ENCODE measurements around the gene ATP8B3. TPM values are rescaled to one million over a fixed set of nuclear protein-coding genes. Genes with fewer than 3 reads are reported as not detected.

The ATP8B3 gene
- total RNA-seq, 1 donor from 2014 or later = 0.69 TPM

DNA sequence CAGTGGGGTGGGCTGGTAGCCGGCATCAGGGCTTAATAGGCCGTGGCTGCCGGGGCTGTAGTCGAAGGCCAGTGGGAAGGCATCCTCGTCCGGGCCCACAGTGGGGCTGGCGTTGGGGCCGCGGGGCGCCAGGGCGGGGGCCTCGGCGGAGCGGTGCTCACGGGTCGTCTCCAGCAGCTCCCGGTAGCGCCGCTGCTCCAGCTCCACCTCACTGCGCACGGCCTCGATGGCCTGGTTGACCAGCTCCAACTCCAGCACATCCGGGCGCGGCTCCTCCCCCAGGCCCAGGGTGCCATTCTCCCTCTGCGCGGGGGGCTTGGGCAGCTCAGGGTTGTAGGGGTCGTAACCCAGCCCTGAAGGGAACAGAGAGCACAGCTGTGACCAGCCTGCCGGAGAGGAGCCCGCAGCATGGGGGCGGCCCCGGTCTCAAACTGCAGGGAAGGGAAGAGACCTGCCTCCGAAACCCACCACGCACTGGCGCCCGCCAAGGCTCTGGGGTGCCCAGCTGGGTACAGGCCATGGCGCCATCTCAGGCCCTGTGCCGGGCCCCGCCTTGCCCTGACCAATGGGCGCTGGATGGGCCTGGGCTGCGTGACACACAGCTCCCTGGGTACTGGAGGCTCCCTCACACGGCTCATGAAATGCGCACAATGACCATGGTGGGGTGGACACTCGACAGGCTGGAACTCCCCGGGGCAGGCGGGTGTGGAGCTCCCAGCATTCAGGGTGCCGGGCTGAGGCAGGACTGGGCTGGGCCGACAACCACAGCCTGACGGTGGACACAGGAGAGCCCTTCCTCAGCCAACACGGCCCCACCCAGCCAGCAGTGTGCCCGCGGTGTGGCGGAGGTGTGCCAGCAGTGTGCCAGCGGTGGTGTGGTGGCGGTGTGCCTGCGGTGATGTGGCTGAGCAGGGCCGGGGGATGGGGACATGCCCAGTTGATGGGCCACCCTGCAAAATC, 16.5 kb upstream of the ATP8B3 start:
- H3K9me3 Mint-ChIP-seq (ENCODE audit: unreplicated experiment) = no peaks in the 10 kb centered on the region
- peaks cover 16% of the 10 kb centered on the region for H3K36me3 Mint-ChIP-seq (ENCODE audit: low read depth, unreplicated experiment)
- peaks cover 5% of the 10 kb centered on the region for H3K4me1 Mint-ChIP-seq (ENCODE audit: unreplicated experiment)
- no peak for DNase-seq (ENCODE audit: low spot score)
- H3K27me3 Mint-ChIP-seq (ENCODE audit: unreplicated experiment) = peaks cover 13% of the 10 kb centered on the region
- no peak overlapping the region for H3K27ac Mint-ChIP-seq (ENCODE audit: unreplicated experiment)
- H3K4me3 Mint-ChIP-seq (ENCODE audit: unreplicated experiment) = no peak overlapping the region
- TF ChIP-seq, protein P1, sequence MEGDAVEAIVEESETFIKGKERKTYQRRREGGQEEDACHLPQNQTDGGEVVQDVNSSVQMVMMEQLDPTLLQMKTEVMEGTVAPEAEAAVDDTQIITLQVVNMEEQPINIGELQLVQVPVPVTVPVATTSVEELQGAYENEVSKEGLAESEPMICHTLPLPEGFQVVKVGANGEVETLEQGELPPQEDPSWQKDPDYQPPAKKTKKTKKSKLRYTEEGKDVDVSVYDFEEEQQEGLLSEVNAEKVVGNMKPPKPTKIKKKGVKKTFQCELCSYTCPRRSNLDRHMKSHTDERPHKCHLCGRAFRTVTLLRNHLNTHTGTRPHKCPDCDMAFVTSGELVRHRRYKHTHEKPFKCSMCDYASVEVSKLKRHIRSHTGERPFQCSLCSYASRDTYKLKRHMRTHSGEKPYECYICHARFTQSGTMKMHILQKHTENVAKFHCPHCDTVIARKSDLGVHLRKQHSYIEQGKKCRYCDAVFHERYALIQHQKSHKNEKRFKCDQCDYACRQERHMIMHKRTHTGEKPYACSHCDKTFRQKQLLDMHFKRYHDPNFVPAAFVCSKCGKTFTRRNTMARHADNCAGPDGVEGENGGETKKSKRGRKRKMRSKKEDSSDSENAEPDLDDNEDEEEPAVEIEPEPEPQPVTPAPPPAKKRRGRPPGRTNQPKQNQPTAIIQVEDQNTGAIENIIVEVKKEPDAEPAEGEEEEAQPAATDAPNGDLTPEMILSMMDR (IDR thresholded peaks at IDR 0.05; ENCODE audit: unreplicated experiment) = no peak

DNA sequence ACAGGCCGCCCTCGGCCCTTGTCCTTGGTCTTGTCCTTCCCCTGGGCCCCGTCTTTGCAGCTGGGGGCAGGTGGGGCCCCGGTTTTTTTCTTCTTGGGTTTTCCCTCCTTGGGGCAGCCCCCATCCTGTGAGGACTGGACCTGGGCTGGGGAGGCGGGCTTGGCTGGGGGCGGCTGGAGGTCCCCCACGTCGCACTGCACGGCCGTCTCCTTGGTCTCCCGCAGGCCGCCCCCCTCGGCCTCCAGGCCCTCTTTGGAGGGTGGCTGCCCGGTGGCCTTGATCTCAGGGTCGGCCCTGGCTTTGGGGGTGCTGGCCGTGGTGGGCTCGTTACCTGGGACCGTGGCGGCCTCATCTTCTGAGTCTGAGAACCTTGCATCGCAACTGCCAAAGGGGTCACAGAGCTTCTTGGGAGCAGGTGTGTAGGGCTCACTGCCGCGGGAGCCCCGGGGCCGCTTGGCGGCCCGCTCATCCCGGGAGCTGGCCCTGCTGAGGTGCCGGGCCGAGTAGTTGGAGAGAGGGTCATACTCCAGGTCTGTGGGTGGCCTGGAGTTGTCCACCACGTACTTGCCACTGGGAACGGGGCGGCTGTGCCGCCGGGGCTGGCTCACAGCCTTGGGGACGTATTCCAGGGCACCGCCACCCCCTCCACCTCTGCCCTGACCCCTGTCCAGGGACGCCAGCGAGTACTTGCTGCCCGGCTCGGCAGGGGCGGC, 15.6 kb upstream of the ATP8B3 start:
- no peak for DNase-seq (ENCODE audit: low spot score)
- Mint-ChIP-seq H3K27ac (ENCODE audit: unreplicated experiment) (no peak overlapping the region), H3K4me1 (ENCODE audit: unreplicated experiment) (peaks cover 5% of the 10 kb centered on the region), H3K27me3 (ENCODE audit: unreplicated experiment) (peaks cover 13% of the 10 kb centered on the region), H3K4me3 (ENCODE audit: unreplicated experiment) (no peak overlapping the region), H3K9me3 (ENCODE audit: unreplicated experiment) (no peaks in the 10 kb centered on the region), H3K36me3 (ENCODE audit: low read depth, unreplicated experiment) (peaks cover 16% of the 10 kb centered on the region)
- TF ChIP-seq, protein P1 (IDR thresholded peaks at IDR 0.05; ENCODE audit: unreplicated experiment) = no peak

DNA sequence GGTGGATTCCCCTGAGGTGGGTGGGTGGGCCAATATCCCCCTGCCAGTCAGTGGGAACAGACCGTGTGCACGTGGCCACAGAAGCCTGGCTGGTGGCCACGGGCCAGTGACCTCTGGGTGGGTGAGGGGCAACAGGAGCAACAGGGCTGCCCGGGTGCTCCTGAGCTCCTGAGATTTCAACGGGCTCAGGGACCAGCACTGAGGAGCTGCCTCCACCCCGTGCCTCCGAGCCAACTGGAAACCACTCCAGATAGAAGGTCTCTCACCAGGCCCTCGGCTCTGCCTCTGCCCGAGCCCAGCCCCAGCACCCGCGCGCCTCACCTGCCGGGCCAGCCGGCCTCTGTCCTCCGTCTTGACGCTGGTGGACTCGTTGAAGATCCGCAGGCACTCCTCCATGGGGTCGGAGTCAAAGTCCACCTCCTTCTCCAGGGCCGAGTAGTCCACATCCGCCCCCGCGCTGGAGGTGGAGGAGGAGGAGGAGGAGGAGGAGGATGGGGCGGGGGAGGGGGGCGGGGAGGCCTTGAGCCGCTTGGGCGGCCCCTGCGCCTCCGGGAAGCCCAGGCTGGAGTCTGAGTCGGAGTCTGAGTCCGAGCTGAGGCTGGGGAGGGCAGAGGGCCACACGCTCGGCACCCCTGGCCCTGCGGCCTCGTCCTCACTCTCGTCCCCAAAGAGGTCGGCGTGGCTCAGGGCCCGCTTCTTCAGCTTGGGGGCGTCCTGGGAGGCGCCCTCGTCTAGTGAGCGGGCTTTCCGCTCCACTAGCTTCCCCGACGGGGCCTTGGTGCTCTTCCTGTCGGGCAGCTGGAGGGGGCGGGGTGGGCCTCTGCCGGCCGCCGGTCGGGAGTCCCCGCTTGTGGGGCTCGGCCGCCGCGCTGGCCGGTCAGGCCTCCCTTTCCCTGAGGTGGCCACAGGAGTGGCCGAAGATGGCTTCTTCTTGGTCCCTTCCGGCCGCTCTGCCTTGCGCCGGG, 14.8 kb upstream of the ATP8B3 start:
- Mint-ChIP-seq H3K27me3 (ENCODE audit: unreplicated experiment) (peaks cover 9% of the 10 kb centered on the region), H3K36me3 (ENCODE audit: low read depth, unreplicated experiment) (peaks cover 16% of the 10 kb centered on the region), H3K27ac (ENCODE audit: unreplicated experiment) (no peak overlapping the region), H3K4me3 (ENCODE audit: unreplicated experiment) (no peak overlapping the region), H3K9me3 (ENCODE audit: unreplicated experiment) (no peaks in the 10 kb centered on the region), H3K4me1 (ENCODE audit: unreplicated experiment) (peaks cover 5% of the 10 kb centered on the region)
- peak; percentile 38 for DNase-seq (ENCODE audit: low spot score)
- TF ChIP-seq, protein P1 (IDR thresholded peaks at IDR 0.05; ENCODE audit: unreplicated experiment) = no peak

DNA sequence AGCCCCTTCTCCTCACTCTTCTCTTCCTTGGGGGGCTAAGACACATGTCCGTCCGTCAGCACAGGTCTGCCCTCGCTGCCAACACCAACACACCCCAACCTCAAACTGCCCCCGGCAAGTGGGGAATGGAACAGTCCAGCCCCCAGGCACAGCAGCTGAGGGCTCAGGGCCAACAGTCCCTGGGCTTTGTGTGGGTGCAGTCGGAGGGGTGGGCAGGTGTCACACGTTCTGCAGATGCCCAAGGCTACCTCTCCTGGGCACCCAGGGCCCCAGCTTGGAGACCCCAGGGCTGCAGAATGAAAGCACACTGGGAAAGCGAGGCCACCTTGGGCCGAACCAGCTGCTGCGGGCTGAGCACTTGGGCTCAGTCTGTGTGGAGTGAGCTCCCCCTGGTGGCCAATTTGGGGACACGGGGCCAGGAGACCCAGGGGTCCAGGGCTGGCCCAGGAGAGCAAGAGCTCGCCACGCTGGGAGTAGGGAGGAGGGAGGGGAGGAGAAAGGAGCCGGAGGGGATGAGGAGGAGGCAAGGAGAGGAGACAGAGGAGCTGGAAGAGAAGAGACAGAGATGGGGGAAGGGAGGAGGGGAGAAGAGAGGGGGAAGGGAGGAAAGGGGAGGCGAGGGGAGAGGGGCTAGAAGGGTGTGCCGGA, 14.0 kb upstream of the ATP8B3 start:
- peak; percentile 84 for DNase-seq (ENCODE audit: low spot score)
- H3K4me1 Mint-ChIP-seq (ENCODE audit: unreplicated experiment) = peaks cover 5% of the 10 kb centered on the region
- no peak overlapping the region for H3K4me3 Mint-ChIP-seq (ENCODE audit: unreplicated experiment)
- H3K9me3 Mint-ChIP-seq (ENCODE audit: unreplicated experiment) = no peaks in the 10 kb centered on the region
- TF ChIP-seq, protein P1 (IDR thresholded peaks at IDR 0.05; ENCODE audit: unreplicated experiment) = peak; percentile 88
- no peak overlapping the region for H3K27ac Mint-ChIP-seq (ENCODE audit: unreplicated experiment)
- H3K27me3 Mint-ChIP-seq (ENCODE audit: unreplicated experiment) = peaks cover 4% of the 10 kb centered on the region
- H3K36me3 Mint-ChIP-seq (ENCODE audit: low read depth, unreplicated experiment) = peaks cover 16% of the 10 kb centered on the region
